Measurements from ENCODE around the gene ESYT2. TPM values are rescaled to one million over a fixed set of nuclear protein-coding genes. Genes with fewer than 3 reads are reported as not detected.

The ESYT2 gene
- total RNA-seq, 1 experiment from 2014 or later, result 59.4 TPM

- TF ChIP-seq CTCF (IDR thresholded peaks at IDR 0.05; ENCODE audit: insufficient read depth in 1 of 2, low read depth in 1 of 2, low read length in 1 of 2, severe bottlenecking in 1 of 2, unreplicated experiment in 1 of 2), result no peak
- intact Hi-C loops (cut with micrococcal nuclease; ENCODE audit: unreplicated experiment), result no loop called here
- ChIA-PET POLR2A (no interaction called here), CTCF (no interaction called here)
- no TSS peak for BruUV-seq (replicated peaks)
- Mint-ChIP-seq H3K27me3 (ENCODE audit: insufficient read depth, unreplicated experiment) (no peaks in the 10 kb centered on the region), H3K9me3 (ENCODE audit: unreplicated experiment) (no peaks in the 10 kb centered on the region), H3K36me3 (ENCODE audit: insufficient read depth, unreplicated experiment) (peaks cover 39% of the 10 kb centered on the region), H3K4me3 (ENCODE audit: unreplicated experiment) (no peak overlapping the region), H3K4me1 (ENCODE audit: low read depth, unreplicated experiment) (no peaks in the 10 kb centered on the region), H3K27ac (ENCODE audit: unreplicated experiment) (no peak overlapping the region)
- Histone ChIP-seq H3K9me3 (0 out of 2 replicates have a peak, but pooled peaks cover 3% of the 10 kb centered on the region), H3K4me1 (peaks cover 22% of the 10 kb centered on the region), H3K4me3 (ENCODE audit: low read depth, low read length) (no peak overlapping the region), H3K36me3 (ENCODE audit: control insufficient read depth, insufficient read depth, low read length) (peaks cover 1% of the 10 kb centered on the region; the same call in 1 of the 2 replicates), H3K27me3 (replicated peaks; ENCODE audit: control insufficient read depth, insufficient read depth, low read length) (no peaks in the 10 kb centered on the region)
- DNase-seq, result no peak
Measured at GRCh38 chr7:158805414-158805813, 23.9 kb downstream of the ESYT2 start.

- Mint-ChIP-seq H3K27me3 (ENCODE audit: insufficient read depth, unreplicated experiment) (no peaks in the 10 kb centered on the region), H3K4me1 (ENCODE audit: low read depth, unreplicated experiment) (no peaks in the 10 kb centered on the region), H3K27ac (ENCODE audit: unreplicated experiment) (no peak overlapping the region), H3K36me3 (ENCODE audit: insufficient read depth, unreplicated experiment) (peaks cover 39% of the 10 kb centered on the region), H3K9me3 (ENCODE audit: unreplicated experiment) (no peaks in the 10 kb centered on the region), H3K4me3 (ENCODE audit: unreplicated experiment) (no peak overlapping the region)
- Histone ChIP-seq H3K4me3 (ENCODE audit: low read depth, low read length) (no peak overlapping the region), H3K36me3 (ENCODE audit: control insufficient read depth, insufficient read depth, low read length) (peaks cover 1% of the 10 kb centered on the region; the same call in 1 of the 2 replicates), H3K4me1 (peaks cover 22% of the 10 kb centered on the region), H3K27me3 (replicated peaks; ENCODE audit: control insufficient read depth, insufficient read depth, low read length) (no peaks in the 10 kb centered on the region), H3K9me3 (0 out of 2 replicates have a peak, but pooled peaks cover 3% of the 10 kb centered on the region)
- intact Hi-C loops (cut with micrococcal nuclease; ENCODE audit: unreplicated experiment), result no loop called here
- ChIA-PET CTCF (no interaction called here), POLR2A (no interaction called here)
- no peak for DNase-seq
- no peak for TF ChIP-seq CTCF (IDR thresholded peaks at IDR 0.05; ENCODE audit: insufficient read depth in 1 of 2, low read depth in 1 of 2, low read length in 1 of 2, severe bottlenecking in 1 of 2, unreplicated experiment in 1 of 2)
- no TSS peak for BruUV-seq (replicated peaks)
Measured at GRCh38 chr7:158804335-158804734, 25.0 kb downstream of the ESYT2 start.

DNA sequence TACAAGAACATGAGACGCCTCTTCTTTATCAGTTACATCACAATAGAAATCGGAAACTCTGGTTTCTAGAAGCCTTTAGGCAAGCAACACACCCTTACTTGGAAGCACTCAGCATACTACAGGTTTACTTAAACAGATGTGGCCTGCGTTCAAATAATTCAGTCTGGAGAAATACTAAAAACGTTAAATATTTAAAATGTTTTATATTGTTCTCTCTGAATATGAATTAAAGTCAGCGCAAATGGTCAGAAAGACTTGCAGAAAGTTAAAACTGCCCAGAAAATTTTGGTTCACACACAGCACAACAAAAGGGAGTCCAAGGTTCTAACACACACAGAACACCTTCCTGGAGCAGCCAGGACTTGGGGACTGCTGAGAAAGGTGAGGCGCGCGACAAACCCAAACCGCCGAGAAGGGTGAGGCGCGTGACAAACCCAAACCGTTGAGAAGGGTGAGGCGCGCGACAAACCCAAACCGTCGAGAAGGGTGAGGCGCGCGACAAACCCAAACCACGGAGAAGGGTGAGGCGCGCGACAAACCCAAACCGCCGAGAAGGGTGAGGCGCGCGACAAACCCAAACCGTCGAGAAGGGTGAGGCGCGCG, 25.8 kb downstream of the ESYT2 start:
- H3K27me3 Mint-ChIP-seq (ENCODE audit: insufficient read depth, unreplicated experiment), result no peaks in the 10 kb centered on the region
- Histone ChIP-seq H3K4me1 (peaks cover 22% of the 10 kb centered on the region), H3K4me3 (ENCODE audit: low read depth, low read length) (no peak overlapping the region), H3K36me3 (ENCODE audit: control insufficient read depth, insufficient read depth, low read length) (peaks cover under 1% of the 10 kb centered on the region; the same call in 1 of the 2 replicates), H3K9me3 (0 out of 2 replicates have a peak, but pooled peaks cover 3% of the 10 kb centered on the region), H3K27me3 (replicated peaks; ENCODE audit: control insufficient read depth, insufficient read depth, low read length) (no peaks in the 10 kb centered on the region)
- intact Hi-C loops (cut with micrococcal nuclease; ENCODE audit: unreplicated experiment), result loop anchor here (2.0 kb wide), 1 partner anchor 15 kb away; no protein-coding TSS in a partner anchor
- H3K36me3 Mint-ChIP-seq (ENCODE audit: insufficient read depth, unreplicated experiment), result peaks cover 36% of the 10 kb centered on the region
- no TSS peak for BruUV-seq (replicated peaks)
- DNase-seq, result no peak
- no peaks in the 10 kb centered on the region for H3K4me1 Mint-ChIP-seq (ENCODE audit: low read depth, unreplicated experiment)
- POLR2A ChIA-PET, result interaction anchor here (1.0 kb wide), 1 partner anchor 60 kb away, joined by 6 read pairs; no protein-coding TSS in a partner anchor
- peak overlapping the region; percentile 24 for H3K4me3 Mint-ChIP-seq (ENCODE audit: unreplicated experiment)
- H3K27ac Mint-ChIP-seq (ENCODE audit: unreplicated experiment), result peak overlapping the region; percentile 83
- no peaks in the 10 kb centered on the region for H3K9me3 Mint-ChIP-seq (ENCODE audit: unreplicated experiment)
- TF ChIP-seq CTCF (IDR thresholded peaks at IDR 0.05; ENCODE audit: insufficient read depth in 1 of 2, low read depth in 1 of 2, low read length in 1 of 2, severe bottlenecking in 1 of 2, unreplicated experiment in 1 of 2), result no peak
- CTCF ChIA-PET, result no interaction called here

All from Caco-2 (cell line).